Hypothalamus (tissue), 51 donors: ENCODE data around the gene MRPL55.

ENCODE experiments used
- DNase-seq, 51 donors: peaks; one replicate each; lab custom pipeline; 2025; lab: John Stamatoyannopoulos, UW

Gene MRPL55

DNA sequence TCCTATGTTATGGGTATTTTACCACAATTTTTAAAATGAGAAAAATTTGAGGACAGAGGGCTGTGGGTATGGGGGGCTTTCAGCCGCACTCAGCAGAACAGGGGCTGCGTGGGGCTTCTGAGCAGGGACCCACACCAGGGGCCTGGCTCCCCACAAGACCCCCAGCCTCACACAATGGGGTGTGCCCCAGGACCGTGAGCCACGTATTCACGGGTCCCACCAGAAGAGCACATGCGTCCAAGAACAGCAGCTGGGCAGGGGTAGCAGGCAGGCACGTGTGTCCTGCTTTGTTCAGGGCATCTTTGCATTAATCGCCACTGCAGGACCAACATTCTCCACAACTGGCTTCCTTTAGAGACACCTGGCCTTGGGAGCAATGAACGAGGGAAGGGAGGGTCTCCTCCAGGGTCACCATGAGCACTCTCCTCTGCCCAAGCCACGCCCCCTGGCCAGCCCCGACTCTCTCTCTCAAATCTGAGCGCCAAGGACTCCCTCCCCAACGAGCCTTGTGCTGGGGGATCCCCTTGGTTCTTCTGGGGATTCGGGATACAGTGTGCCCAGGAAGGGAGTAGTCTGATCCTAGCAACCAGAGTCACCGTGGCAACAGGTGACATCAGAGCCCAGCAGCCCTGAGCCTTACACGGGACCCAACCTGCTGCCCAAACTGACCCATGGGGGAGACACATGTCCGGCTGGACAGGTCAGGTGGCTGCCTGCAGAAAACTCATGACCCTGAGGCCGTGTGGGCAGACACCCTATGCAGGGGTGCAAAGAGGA lies 34.0 kb downstream of the MRPL55 start:
- no peak for DNase-seq

DNA sequence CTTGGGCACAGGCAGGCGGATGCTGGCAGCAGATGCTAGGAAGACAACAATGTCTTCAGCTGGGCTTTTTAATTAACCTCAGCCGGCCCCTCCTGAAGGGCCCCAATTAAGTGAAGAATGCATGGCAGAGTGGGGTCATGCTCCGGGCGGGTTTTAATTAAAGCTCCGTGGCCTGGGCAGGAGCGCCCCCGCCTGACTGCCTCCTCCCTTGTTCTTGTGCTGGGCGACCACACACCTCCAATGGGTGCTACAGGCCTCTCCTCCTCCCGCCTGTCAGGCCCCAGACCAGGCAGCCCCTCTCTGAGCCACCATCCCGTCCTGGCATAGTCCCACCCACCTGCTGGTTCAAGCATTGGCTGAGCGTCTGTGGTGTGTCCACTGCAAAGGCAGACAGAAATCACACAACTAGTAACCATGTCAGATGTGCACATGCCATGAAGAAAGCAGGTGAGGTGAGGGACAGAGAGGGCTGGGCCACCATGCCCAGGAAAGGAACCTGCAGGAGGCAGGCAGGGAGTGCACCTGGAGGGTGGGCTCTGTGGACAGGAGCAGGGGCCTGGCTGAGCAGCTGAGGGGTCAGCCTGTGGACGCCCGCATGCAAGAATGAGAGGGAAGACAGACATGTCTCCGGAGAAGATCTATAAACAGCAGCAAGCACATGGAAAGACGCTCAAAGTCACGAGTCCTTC lies 35.1 kb downstream of the MRPL55 start:
- no peak for DNase-seq

DNA sequence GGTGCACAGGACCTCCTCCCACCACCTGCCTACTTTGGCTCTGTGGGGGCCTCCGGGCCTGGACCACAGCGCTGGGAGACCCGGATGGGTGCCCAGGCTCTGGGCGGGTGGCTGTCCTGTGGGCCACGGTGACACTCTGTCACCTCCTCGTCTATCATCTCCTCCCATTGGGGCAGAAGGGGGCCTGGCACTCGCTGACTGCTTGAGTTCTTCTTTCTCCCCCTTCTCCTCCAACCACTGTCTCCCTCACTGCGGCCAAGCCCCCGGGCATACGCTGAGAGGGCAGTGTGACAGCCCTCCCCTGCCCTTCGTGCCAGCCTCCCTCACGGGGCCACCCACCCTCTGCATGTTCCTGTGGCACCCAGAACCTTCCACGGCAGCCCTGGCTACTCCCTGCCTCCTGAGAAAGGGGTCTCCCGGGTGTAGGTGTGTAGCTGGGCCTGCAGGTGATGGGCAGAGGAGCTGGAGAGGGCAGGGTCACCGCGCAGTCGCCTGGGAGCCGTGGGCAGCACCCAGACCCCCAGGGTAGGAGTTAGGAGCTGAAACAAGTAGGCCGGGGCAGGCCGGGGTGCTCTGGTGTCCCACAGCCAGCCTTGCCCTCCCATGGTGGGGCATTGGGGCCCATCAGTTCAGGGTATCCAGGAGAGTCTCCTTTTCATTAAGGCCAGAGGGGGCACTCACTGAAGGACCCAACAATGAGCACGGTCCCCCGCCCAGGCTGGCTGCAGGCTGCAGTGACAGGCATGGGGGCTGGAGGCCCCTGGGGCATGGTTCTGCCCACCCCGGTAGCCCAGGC lies 35.8 kb downstream of the MRPL55 start:
- DNase-seq = no peak

DNA sequence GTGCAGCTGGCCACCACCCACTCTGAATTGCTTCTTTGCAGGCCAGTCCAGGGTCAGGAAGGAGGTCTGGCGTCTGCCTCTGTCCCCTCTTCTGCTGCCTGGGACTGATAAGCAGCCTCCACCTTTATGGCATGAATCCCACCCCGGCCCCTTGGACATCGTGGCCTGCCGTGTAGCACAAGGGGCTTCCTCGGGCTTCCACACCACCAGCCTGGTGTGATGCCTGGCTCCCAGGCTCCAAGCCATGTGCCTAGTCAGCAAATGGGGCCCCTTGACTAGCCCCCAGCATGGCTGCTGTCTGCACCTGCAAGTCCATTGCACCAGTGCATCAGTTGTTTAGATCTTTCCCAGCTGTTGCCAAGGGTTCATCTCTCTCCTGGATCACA lies 36.4 kb downstream of the MRPL55 start:
- no peak for DNase-seq

DNA sequence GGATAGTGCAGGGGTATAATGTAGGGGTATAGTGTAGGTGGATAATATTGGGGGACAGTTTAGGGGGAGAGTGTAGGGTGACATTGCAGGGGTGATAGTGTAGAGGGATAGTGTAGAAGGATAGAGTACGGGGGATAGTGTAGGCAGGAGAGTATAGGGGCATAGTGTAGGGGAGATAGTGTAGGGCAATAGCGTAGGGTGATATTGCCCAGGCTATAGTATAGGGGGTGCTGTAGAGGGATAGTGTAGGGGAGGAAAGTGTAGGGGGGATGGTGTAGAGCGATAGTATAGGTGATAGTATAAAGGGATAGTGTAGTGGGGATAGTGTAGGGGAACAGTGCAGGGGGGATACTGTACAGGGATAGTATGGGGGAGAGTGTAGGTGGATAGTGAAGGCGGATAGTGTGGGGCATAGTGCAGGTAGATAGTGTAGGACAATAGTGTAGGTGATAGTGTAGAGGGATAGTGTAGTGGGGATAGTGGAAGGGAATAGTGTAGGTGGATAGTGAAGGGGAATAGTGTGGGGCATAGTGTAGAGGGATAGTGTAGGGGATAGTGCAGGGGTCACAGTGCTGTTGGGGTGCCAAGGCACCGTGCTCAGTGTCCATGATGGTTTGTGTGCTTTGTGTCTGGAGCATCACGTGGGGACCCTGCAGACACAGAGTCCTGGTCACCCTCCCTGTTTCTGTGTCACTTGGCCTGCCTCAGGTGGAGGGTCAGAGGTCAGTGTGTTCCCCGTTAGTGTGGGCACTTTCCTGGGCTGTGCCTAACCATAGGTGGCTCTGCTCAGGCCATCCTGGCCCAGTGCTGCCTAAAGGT lies 37.1 kb downstream of the MRPL55 start:
- no peak for DNase-seq

DNA sequence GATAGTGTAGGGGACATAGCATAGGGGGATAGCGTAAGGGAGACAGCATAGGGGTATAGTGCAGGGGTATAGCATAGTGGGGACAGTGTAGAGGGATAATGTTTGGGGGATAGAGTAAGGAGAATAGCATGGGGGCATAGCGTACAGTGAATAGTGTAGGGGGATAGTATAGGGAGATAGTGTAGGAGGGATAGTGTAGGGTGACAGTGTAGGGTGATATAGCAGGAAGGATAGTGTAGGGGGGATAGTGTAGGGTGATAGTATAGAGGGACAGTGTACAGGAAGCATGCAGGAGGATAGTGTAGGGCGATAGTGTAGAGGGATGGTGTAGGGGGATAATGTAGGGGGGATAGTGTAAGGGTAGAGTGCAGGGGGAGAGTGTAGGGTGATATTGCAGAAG lies 38.2 kb downstream of the MRPL55 start:
- DNase-seq = no peak

- no peak for DNase-seq
Observed at GRCh38 chr1:228070173-228070572, 38.9 kb downstream of the MRPL55 start.

DNA sequence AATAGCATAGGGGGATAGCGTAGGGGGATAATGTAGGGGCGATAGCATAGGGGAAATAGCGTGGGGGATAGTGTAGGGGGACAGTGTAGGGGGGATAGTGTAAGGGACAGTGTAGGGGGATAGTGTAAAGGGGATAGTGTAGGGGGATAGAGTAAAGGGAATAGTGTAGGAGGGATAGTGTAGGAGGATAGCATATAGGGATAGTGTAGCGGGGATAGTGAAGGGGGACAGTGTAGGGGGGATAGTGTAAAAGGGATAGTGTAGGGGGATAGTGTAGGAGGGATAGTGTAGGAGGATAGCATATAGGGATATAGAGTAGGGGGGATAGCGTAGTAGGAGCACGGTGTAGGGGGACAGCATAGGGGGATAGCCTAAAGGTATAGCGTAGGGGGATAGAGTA lies 40.7 kb downstream of the MRPL55 start:
- no peak for DNase-seq

- DNase-seq = no peak
Observed at GRCh38 chr1:228066891-228067654, 42.0 kb downstream of the MRPL55 start.

- no peak for DNase-seq
Observed at GRCh38 chr1:228066416-228066815, 42.7 kb downstream of the MRPL55 start.

GRCh38 chr1:228065543-228066347 lies 43.4 kb downstream of the MRPL55 start:
- DNase-seq = no peak

DNA sequence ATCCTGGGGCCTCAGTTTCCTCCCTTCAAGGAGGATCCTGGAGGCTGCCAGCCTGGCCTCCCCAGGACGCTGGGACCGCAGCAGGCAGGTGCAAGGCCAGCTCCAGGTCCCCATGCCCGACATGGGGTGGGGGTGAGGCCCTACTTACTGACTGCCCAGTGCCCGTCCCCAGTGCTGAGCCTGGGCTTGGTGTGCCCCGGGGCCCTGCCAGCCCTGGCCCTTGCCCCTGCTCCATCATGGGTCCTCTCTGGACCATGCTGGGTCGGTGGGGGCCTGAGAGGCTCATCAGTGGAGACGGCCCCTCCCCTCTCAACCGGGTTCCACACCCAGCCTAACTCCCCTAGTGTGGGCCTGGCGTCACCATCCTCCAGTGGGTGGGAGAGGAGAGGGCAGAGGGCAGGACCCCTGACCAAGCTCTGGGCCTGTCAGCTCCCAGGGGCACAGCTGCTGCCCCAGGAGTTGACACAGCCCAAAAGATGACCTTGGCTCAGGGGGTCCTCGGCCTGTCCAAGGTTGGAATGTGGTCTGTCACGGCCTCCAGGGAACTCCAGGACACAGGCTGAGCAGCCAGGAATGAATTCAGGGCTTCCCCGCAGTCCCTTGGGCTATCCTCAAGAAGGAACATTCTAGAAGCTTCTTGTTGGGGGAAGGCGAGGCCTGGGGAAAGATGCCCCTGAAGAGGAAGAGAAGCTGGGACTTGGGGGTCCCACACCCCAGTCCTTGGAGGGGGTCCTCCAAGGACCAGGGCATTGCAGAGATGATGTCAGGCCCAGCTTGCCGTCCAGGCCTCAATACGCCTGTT lies 44.2 kb downstream of the MRPL55 start:
- no peak for DNase-seq

DNA sequence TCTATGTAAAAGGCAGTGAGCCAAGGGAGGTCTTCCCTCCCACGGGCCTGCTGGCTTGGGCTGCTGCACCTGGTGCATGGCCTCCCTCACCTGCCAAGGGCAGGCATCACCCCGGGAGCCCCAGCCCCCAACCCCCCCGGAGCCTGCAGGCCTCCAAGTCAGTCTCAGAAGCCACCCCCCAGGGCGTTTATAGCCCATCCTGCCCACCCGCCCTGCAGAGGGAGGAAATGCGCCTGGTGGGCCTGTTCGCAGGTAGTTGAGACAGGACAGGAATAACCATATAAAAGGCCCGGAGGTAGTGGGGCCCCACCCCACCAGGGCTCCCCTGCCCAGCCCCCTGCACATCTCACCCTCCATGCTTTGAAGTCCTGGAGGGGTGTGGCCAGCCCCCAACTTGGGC lies 44.8 kb downstream of the MRPL55 start:
- no peak for DNase-seq

GRCh38 chr1:228063251-228064191 lies 45.6 kb downstream of the MRPL55 start:
- no peak for DNase-seq

DNA sequence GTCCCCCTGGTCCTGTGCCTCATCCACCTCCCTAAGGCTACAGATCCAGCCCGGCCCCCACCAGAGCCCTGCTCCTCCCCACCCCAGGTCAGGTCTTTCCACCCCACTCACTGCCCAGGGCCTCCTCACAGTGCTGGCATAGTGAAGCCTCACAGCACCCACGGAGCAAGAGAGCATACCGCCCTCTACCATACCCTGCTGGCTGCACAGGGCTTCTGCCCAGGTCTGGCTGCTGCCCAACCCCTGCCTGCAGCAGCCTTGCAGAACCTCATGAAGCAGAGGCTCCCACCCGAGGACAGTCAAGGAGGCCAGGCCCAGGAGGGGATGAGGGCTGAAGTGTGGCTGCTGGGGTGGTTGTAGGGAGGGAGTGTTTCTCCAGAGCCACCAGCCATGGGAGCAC lies 46.3 kb downstream of the MRPL55 start:
- no peak for DNase-seq

- DNase-seq = no peak
Observed at GRCh38 chr1:228062085-228062791, 46.9 kb downstream of the MRPL55 start.
